ENCODE measurements around the gene CSRNP3.

DNA sequence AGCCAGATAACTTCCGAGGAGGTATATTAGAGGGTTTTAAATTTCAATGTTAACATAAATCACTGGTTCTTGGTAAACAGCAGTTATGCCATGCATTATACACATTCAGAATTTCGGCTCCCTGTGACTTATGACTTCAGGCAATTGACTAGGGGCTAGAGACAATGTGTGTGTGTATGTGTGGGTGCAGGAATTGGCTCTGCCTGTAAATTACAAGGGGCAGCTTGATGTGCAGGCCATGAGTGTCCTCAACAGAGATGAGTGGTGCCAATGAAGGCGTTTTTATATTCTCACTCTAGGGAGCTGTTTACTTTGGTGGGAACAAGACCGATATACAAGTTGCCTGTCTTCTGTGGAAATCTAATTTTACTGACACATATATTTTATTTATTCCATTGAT, 161.6 kb downstream of the CSRNP3 start:
- TF ChIP-seq, protein P1, sequence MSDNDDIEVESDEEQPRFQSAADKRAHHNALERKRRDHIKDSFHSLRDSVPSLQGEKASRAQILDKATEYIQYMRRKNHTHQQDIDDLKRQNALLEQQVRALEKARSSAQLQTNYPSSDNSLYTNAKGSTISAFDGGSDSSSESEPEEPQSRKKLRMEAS (IDR thresholded peaks at IDR 0.05), result no peak
- TF ChIP-seq, protein P2, sequence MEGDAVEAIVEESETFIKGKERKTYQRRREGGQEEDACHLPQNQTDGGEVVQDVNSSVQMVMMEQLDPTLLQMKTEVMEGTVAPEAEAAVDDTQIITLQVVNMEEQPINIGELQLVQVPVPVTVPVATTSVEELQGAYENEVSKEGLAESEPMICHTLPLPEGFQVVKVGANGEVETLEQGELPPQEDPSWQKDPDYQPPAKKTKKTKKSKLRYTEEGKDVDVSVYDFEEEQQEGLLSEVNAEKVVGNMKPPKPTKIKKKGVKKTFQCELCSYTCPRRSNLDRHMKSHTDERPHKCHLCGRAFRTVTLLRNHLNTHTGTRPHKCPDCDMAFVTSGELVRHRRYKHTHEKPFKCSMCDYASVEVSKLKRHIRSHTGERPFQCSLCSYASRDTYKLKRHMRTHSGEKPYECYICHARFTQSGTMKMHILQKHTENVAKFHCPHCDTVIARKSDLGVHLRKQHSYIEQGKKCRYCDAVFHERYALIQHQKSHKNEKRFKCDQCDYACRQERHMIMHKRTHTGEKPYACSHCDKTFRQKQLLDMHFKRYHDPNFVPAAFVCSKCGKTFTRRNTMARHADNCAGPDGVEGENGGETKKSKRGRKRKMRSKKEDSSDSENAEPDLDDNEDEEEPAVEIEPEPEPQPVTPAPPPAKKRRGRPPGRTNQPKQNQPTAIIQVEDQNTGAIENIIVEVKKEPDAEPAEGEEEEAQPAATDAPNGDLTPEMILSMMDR (IDR thresholded peaks at IDR 0.05; ENCODE audit: low read depth, low read length, missing input control), result no peak

Measured in liver (tissue), 2 donors.